Fibroblast of skin of left quadriceps (primary cell): ENCODE measurements around the gene PNMA6E.

Experiments used
- DNase-seq, 2 experiments: peaks; one replicate each; pipeline ENCODE4 v3.0.0-alpha.2; 2013; ENCODE audit warnings: low read depth in 2 of 2

The PNMA6E gene

DNA sequence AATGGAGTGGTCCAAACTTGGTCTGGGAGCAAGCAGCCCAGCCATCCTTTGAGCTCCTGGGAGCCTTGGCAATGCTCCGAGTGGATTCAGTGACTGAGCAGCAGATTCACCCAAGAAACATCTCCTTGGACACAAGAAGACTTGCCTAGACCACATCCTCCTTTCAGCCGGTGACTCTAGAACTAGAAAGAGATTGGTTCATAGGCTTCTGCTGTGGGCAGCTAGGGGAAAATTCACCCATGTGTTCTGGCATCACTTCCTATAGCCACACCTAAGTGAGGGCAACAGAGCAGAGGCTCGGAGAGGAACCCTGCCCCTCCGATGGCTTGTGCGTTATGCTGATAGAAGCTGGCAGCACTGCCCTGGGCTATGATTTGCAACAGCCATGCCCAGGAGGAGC lies 51.2 kb downstream of the PNMA6E start:
- no peak for DNase-seq

DNA sequence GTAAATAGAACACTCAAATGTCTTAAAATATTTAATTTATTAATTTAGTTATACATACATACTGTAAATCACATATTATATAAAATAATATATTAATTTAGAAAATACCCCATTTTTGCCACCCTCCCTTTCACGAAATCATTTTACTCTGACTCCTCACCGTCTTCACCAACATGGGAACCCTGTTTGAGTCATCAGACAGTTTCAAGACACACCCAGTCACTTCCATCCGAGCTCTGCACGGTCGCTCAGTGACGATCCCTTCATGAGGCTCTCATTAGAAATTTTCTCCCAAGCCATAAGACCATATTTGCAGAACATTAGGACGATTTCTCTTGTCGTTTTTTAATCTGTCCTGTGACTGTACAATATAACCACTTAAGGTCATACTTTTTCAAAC lies 52.7 kb downstream of the PNMA6E start:
- no peak for DNase-seq

DNA sequence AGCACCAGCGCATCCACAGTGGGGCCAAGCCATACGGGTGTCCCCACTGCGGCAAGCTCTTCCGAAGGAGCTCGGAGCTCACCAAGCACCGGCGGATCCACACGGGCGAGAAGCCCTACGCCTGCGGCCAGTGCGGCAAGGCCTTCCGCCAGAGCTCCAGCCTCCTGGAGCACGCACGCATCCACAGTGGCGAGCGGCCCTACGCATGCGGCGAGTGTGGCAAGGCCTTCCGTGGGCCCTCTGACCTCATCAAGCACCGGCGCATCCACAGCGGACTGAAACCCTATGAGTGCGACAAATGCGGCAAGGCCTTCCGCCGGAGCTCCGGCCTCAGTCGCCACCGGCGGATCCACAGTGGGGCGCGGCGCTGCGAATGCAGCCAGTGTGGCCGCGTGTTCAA lies 53.6 kb downstream of the PNMA6E start:
- DNase-seq: no peak
